Neuronal stem cell (in vitro differentiated cells): ENCODE measurements around the gene MSLN.

Experiments
- DNase-seq: peaks from one replicate; pipeline ENCODE4 v3.0.0-alpha.2; 2013; ENCODE audit warnings: low spot score
- H2AFZ ChIP-seq: one replicate; pipeline ENCODE4 v1.6.1; 2013; ENCODE audit warnings: mild to moderate bottlenecking, low read length, inconsistent platforms
- H2AK5ac ChIP-seq: 2 replicates; pipeline ENCODE4 v1.6.1; 2013; ENCODE audit warnings: low read depth, mild to moderate bottlenecking, inconsistent platforms, low read length, moderate library complexity, mixed read lengths
- H2BK120ac ChIP-seq: 2 replicates; pipeline ENCODE4 v1.6.1; 2013; ENCODE audit warnings: low read depth, mild to moderate bottlenecking, inconsistent platforms, low read length, moderate library complexity, mixed read lengths
- H2BK12ac ChIP-seq: one replicate; pipeline ENCODE4 v1.6.1; 2013; ENCODE audit warnings: low read length, inconsistent platforms
- H2BK15ac ChIP-seq: 2 replicates; pipeline ENCODE4 v1.6.1; 2013; ENCODE audit warnings: mild to moderate bottlenecking, low read length, inconsistent platforms, mixed read lengths
- H2BK5ac ChIP-seq: one replicate; pipeline ENCODE4 v1.6.1; 2013; ENCODE audit warnings: inconsistent platforms, mild to moderate bottlenecking, low read length, moderate library complexity
- H3K14ac ChIP-seq: one replicate; pipeline ENCODE4 v1.6.1; 2013; ENCODE audit warnings: low read length, inconsistent platforms
- H3K18ac ChIP-seq: 2 replicates; pipeline ENCODE4 v1.6.1; 2013; ENCODE audit warnings: low read length, inconsistent platforms
- H3K23ac ChIP-seq: 2 replicates; pipeline ENCODE4 v1.6.1; 2013; ENCODE audit warnings: low read depth, mild to moderate bottlenecking, mixed read lengths, low read length, inconsistent platforms; ENCODE audit not compliant: poor library complexity
- H3K27ac ChIP-seq: replicated peaks from 3 replicates; pipeline ENCODE4 v1.5.1; 2013; ENCODE audit warnings: low read length, inconsistent platforms
- H3K27me3 ChIP-seq, 3 experiments: 2 replicates each; pipeline ENCODE4 v1.6.1; 2013; ENCODE audit warnings: low read length in 3 of 3, mild to moderate bottlenecking in 2 of 3, inconsistent platforms in 1 of 3, low read depth in 1 of 3, mixed read lengths in 1 of 3, moderate library complexity in 1 of 3; ENCODE audit not compliant: control insufficient read depth in 3 of 3, insufficient read depth in 3 of 3
- H3K36me3 ChIP-seq, 2 donors: replicated peaks in 1 of 2; 2 replicates each; pipeline ENCODE4 v1.6.1; 2013; ENCODE audit warnings: low read length in 2 of 2; ENCODE audit not compliant: control insufficient read depth in 2 of 2, insufficient read depth in 2 of 2
- H3K4ac ChIP-seq: 2 replicates; pipeline ENCODE4 v1.6.1; 2013; ENCODE audit warnings: inconsistent platforms, mild to moderate bottlenecking, low read length, moderate library complexity
- H3K4me1 ChIP-seq, 2 donors: 1 replicate in 1 of 2; 2 replicates in 1 of 2; pipeline ENCODE4 v1.6.1; 2013; ENCODE audit warnings: low read length in 2 of 2, low read depth in 1 of 2; ENCODE audit not compliant: control insufficient read depth in 2 of 2, insufficient read depth in 1 of 2
- H3K4me2 ChIP-seq: one replicate; pipeline ENCODE4 v1.6.1; 2013; ENCODE audit warnings: mild to moderate bottlenecking, low read length, inconsistent platforms; ENCODE audit not compliant: insufficient read depth, poor library complexity, severe bottlenecking
- H3K4me3 ChIP-seq, 2 donors: 2 replicates each; pipeline ENCODE4 v1.5.1; 2013; ENCODE audit warnings: low read length in 2 of 2, mild to moderate bottlenecking in 2 of 2, inconsistent platforms in 1 of 2, moderate library complexity in 1 of 2
- H3K79me1 ChIP-seq: one replicate; pipeline ENCODE4 v1.6.1; 2013; ENCODE audit warnings: low read depth, mild to moderate bottlenecking, inconsistent platforms, low read length, moderate library complexity
- H3K9ac ChIP-seq: one replicate; pipeline ENCODE4 v1.6.1; 2013; ENCODE audit warnings: mild to moderate bottlenecking, low read depth, low read length, inconsistent platforms; ENCODE audit not compliant: poor library complexity
- H3K9me3 ChIP-seq, 2 donors: replicated peaks in 1 of 2; 2 replicates each; pipeline versions ENCODE3 to v1.6.1; 2013; ENCODE audit warnings: low read length in 2 of 2, mild to moderate bottlenecking in 2 of 2, inconsistent platforms in 1 of 2, low read depth in 1 of 2, mixed read lengths in 1 of 2, moderate library complexity in 1 of 2; ENCODE audit not compliant: control insufficient read depth in 2 of 2, insufficient read depth in 1 of 2
- H4K8ac ChIP-seq: one replicate; pipeline ENCODE4 v1.6.1; 2013; ENCODE audit warnings: low read depth, mild to moderate bottlenecking, inconsistent platforms, low read length, moderate library complexity
- H4K91ac ChIP-seq: one replicate; pipeline ENCODE4 v1.6.1; 2013; ENCODE audit warnings: low read length, low read depth, mild to moderate bottlenecking, inconsistent platforms; ENCODE audit not compliant: poor library complexity
- WGBS, 2 donors: extraction: QIAGEN DNeasy Blood & Tissue Kit; methylation state at CpG; one replicate each; pipeline ENCODE4 v1.1.7; 2013; ENCODE audit warnings: missing lambda C conversion rate in 2 of 2, mixed read lengths in 1 of 2; ENCODE audit not compliant: insufficient read length in 2 of 2, insufficient replicate concordance in 1 of 2; ENCODE audit errors: extremely low coverage in 2 of 2; 5-methylcytosine and 5-hydroxymethylcytosine counted together

The MSLN gene

DNA sequence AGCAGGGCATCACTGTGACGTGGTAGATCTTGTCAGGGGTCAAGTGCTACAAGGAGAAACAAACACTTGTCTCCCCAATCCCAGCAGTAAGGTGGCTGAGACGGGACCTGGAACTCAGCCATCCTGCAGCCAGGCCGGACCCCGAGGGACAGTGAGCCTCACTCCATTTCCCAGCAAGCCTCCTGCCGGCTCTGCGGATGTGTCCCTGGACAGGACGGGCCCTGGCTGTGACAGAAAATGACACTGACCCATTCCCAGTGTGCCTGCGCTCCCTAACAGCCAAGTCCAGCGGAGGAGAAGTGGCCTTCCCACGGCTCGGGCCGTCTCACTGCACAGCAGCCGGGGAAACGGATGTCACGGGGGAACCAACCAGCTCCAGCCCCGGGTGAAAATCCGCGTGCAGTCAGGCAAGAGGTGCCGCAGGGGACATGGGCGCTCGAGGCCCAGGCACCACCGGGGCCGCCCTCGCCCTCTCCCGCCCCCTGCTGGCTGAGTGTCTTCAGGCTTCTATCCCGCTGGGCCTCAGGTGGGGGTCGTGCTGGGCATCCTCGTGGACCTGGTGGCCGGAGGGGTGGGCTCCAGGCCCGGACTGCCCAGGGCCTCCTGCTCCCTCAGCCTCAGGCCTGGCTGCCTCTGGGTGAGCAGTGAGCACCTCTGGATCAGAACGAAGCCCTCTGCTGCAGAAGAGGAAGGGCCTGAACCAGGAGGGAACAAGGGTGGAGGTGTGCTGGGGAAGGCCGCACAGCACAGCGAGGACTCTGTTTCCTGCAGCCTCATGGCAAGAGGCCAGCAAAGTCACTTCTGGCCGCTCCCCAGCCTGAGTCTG is 26.9 kb upstream of the MSLN start:
- H3K27ac ChIP-seq = no peak overlapping the region
- no peak overlapping the region for H2AK5ac ChIP-seq
- H2BK5ac ChIP-seq = peak overlapping the region; percentile 88
- H3K9ac ChIP-seq = peak overlapping the region; percentile 63
- H3K4me2 ChIP-seq = no peak overlapping the region
- peak overlapping the region; percentile 58 for H2BK15ac ChIP-seq
- H2BK120ac ChIP-seq = no peak overlapping the region
- no peak overlapping the region for H3K18ac ChIP-seq
- H4K8ac ChIP-seq = no peak overlapping the region
- peaks cover 0 to under 1% (median 0%) of the 10 kb centered on the region in 3 experiments for H3K27me3 ChIP-seq
- H3K4me1 ChIP-seq = peaks cover 0 to under 1% of the 10 kb centered on the region in 2 donors
- H2AFZ ChIP-seq = no peak overlapping the region
- peaks cover 34 to 65% of the 10 kb centered on the region in 2 donors for H3K36me3 ChIP-seq
- peaks cover 6% of the 10 kb centered on the region for H3K79me1 ChIP-seq
- peak overlapping the region; percentile 55 for H3K23ac ChIP-seq
- peak overlapping the region; percentile 73 for H2BK12ac ChIP-seq
- H3K4ac ChIP-seq = no peak overlapping the region
- no peak overlapping the region for H3K4me3 ChIP-seq
- no peak overlapping the region for H3K14ac ChIP-seq
- no peak for DNase-seq
- no peaks in the 10 kb centered on the region for H3K9me3 ChIP-seq
- no peak overlapping the region for H4K91ac ChIP-seq
- no CpG with 5 or more reads among the region's 34 CpGs for WGBS, 2 donors

DNA sequence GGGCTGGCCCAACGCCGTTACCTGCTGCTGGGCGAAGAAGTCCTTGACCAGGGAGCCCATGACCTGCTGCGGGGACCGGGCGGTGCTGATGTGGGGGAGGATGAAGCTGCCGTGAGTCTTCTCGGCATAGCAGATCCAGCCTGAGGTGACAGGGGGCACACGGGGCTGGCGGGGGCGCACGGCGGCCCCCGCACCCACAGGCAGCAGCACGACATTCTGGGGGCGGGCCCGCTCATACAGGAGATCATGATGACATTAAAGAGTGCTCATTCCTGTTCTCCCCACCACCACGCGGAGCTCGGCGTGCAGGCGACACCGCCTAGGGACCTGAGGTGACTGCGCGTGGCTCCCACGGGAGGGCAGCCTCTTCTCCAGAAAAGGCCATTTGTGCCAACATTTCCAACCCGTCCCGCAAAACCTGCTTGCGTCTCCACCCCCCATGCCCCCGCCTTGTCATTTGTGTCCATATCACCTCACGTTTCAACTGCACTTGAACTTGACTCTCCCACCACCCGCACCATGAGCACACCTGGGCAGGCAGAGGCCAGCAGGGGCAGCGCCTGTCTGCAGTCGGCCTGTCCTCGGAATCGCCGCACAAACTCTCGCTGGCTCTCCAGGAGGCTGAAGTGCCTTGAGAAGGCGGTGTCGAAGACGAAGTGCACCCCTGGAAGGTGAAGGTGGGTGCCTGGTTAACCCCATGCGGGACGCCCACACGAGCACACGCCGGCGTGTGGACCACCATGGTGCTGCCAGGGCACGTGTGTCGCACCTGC is 26.1 kb upstream of the MSLN start:
- peaks cover 8% of the 10 kb centered on the region for H3K79me1 ChIP-seq

DNA sequence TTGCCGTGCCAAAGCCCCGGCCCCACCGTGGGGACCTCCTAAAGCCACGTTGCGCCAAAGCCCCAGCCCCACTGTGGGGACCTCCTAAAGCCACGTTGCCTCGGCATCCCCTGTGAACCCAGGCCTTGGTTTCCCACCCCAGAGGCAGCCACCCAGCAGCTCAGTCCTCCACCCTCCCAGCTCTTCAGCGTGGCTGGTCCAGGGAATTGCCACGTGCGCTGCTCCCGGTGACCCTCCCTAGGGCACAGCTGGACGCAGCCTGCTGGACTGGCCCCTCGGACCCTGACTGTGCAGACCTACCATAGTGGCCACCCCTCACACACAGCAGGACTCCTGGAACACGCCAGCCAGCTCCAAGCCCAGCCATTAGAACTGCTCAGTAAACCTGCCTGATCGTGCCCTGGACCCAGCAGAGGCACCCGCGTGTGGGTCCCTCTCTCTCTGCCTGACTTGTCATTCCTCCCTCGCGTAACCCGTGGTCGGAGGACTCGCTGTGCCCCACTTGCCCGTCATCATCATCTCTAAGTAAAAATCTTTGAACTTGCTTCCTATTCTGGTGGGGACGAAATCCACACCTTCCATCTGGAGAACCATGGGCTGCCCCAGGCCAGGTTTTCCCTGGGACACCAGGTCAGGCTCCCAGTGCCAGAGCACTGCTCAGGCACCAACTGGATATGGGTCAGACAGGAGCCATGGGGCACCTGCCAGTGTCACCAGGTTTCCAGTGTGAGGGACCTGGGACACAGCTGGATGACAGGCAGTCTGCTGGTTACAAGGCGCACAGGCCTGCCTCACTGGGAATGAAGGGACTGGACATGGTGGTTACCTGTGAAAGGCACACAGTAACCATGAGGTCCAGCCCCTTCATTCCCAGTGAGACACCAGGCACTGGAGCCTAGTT is 25.3 kb upstream of the MSLN start:
- no peak overlapping the region for H3K4me2 ChIP-seq
- H3K79me1 ChIP-seq = peaks cover 9% of the 10 kb centered on the region
- no peaks in the 10 kb centered on the region for H3K27me3 ChIP-seq
- no peak for DNase-seq
- H3K9me3 ChIP-seq = no peaks in the 10 kb centered on the region
- H3K36me3 ChIP-seq = peaks cover 33 to 65% of the 10 kb centered on the region in 2 donors
- no peak overlapping the region for H3K4me3 ChIP-seq
- H2AFZ ChIP-seq = no peak overlapping the region
- H4K91ac ChIP-seq = no peak overlapping the region
- no peak overlapping the region for H3K27ac ChIP-seq
- no peak overlapping the region for H3K4ac ChIP-seq
- no peak overlapping the region for H3K9ac ChIP-seq
- H2BK120ac ChIP-seq = no peak overlapping the region
- no CpG with 5 or more reads among the region's 25 CpGs for WGBS, 2 donors
- no peak overlapping the region for H2BK5ac ChIP-seq
- H2AK5ac ChIP-seq = no peak overlapping the region
- H4K8ac ChIP-seq = no peak overlapping the region
- H3K23ac ChIP-seq = no peak overlapping the region
- H2BK15ac ChIP-seq = no peak overlapping the region
- no peak overlapping the region for H2BK12ac ChIP-seq
- no peak overlapping the region for H3K18ac ChIP-seq
- H3K4me1 ChIP-seq = peaks cover 4 to 5% of the 10 kb centered on the region in 2 donors
- no peak overlapping the region for H3K14ac ChIP-seq

More for the DNA sequence above, 26.1 kb upstream of the MSLN start:
- H2BK12ac ChIP-seq = peak overlapping the region; percentile 73
- H2AK5ac ChIP-seq = no peak overlapping the region
- H3K4ac ChIP-seq = no peak overlapping the region
- H3K4me1 ChIP-seq = no peaks in the 10 kb centered on the region
- H3K27ac ChIP-seq = no peak overlapping the region
- no peak overlapping the region for H2BK120ac ChIP-seq
- no peak overlapping the region for H4K8ac ChIP-seq
- no peak overlapping the region for H3K4me2 ChIP-seq
- H2AFZ ChIP-seq = no peak overlapping the region
- H4K91ac ChIP-seq = no peak overlapping the region
- H2BK15ac ChIP-seq = peak overlapping the region; percentile 58
- no peak overlapping the region for H3K14ac ChIP-seq
- no peak overlapping the region for H3K18ac ChIP-seq
- no peak overlapping the region for H3K23ac ChIP-seq
- H2BK5ac ChIP-seq = no peak overlapping the region
- H3K9me3 ChIP-seq = no peaks in the 10 kb centered on the region
- no peak for DNase-seq
- peaks cover 34 to 65% of the 10 kb centered on the region in 2 donors for H3K36me3 ChIP-seq
- no peaks in the 10 kb centered on the region for H3K27me3 ChIP-seq
- WGBS, 2 donors = no CpG with 5 or more reads among the region's 49 CpGs
- no peak overlapping the region for H3K9ac ChIP-seq
- no peak overlapping the region for H3K4me3 ChIP-seq
